Fibroblast of pulmonary artery (primary cell): ENCODE measurements around the gene MAMDC2.

Experiments used
- DNase-seq: peaks from one replicate; pipeline ENCODE4 v3.0.0-alpha.2; 2010; ENCODE audit warnings: low read depth
- H3K4me3 ChIP-seq: replicated peaks from 2 replicates; pipeline ENCODE4 v1.5.1; 2011; ENCODE audit warnings: low read depth, mild to moderate bottlenecking, control low read depth, low read length, moderate library complexity
- CTCF ChIP-seq: IDR thresholded peaks from 2 replicates; pipeline ENCODE4 v1.5.1; 2011; ENCODE audit warnings: mild to moderate bottlenecking, control low read depth, low read length, inconsistent platforms; ENCODE audit errors: missing control alignments

Gene MAMDC2

GRCh38 chr9:70168521-70168920, 124.9 kb downstream of the MAMDC2 start:
- TF ChIP-seq CTCF: no peak
- DNase-seq: no peak

GRCh38 chr9:70169222-70169621, 125.6 kb downstream of the MAMDC2 start:
- DNase-seq: no peak
- TF ChIP-seq CTCF: no peak
- H3K4me3 ChIP-seq: no peak overlapping the region

More at GRCh38 chr9:70168521-70168920, 124.9 kb downstream of the MAMDC2 start:
- no peak overlapping the region for H3K4me3 ChIP-seq

- no peak overlapping the region for H3K4me3 ChIP-seq
- no peak for DNase-seq
- TF ChIP-seq CTCF: no peak
Measured at GRCh38 chr9:70170151-70170790, 126.6 kb downstream of the MAMDC2 start.

- no peak for TF ChIP-seq CTCF
- no peak overlapping the region for H3K4me3 ChIP-seq
- DNase-seq: no peak
Measured at GRCh38 chr9:70172532-70172931, 128.9 kb downstream of the MAMDC2 start.

GRCh38 chr9:70177121-70177520, 133.5 kb downstream of the MAMDC2 start:
- peak; percentile 21 for DNase-seq
- no peak for TF ChIP-seq CTCF
- H3K4me3 ChIP-seq: no peak overlapping the region

- no peak for TF ChIP-seq CTCF
- H3K4me3 ChIP-seq: no peak overlapping the region
- DNase-seq: no peak
Measured at GRCh38 chr9:70192707-70193106, 149.1 kb downstream of the MAMDC2 start.

- no peak overlapping the region for H3K4me3 ChIP-seq
- TF ChIP-seq CTCF: no peak
- DNase-seq: peak; percentile 4
Measured at GRCh38 chr9:70195456-70195855, 151.8 kb downstream of the MAMDC2 start.
